Heart left ventricle (tissue), 13 donors: Measurements from ENCODE around the gene C2CD3.

Source experiments
- POLR2A ChIP-seq, 2 donors: fragments of 450-650 bp; IDR thresholded peaks; one replicate each; pipeline ENCODE4 v1.6.1; 2017; ENCODE audit warnings: antibody characterized with exemption in 2 of 2, mild to moderate bottlenecking in 2 of 2, moderate library complexity in 2 of 2
- TF ChIP-seq, protein P1 (sequence below), 12 donors: fragments of 200-600 bp; sonication (generic) in 4 of 12; IDR thresholded peaks; one replicate each; pipeline versions ENCODE4 v1.5.0 to v1.8.0; 2018 to 2022; ENCODE audit warnings: antibody characterized with exemption in 12 of 12, mild to moderate bottlenecking in 5 of 12
- donor health status: ischemic (EF 13 %, LVEDD 7.1; RV severe dilation, severe dysfunction).
- donor health status: DM: no; HTN: yes; CAD: no.
- donor health status: DM: no; HTN: no; CAD: no.
- donor health status: ischemic (EF 25% LVEDD 6.9; RV normal size, moderate dysfunction).
- donor health status: ischemic (EF 25% LVEDD 5.7; RV mildly dilated, moderate dysfunction).
- donor health status: ischemic (EF 35%, LVEDD 5.7; RV mildly dilated, moderate dysfunction).
- donor health status: nonischemic (EF 11% LVEDD 7.7; RV severe dilation, severe dysfunction).
- donor health status: DM: yes; HTN: yes; CAD: no.
- donor health status: PGD.
- donor health status: ischemic (EF 29% LVEDD 5.4; RV normal size, mild dysfunction).
- donor health status: nonischemic (EF 23%, LVEDD 6.1; RV moderate dilation, normal function).

DNA sequence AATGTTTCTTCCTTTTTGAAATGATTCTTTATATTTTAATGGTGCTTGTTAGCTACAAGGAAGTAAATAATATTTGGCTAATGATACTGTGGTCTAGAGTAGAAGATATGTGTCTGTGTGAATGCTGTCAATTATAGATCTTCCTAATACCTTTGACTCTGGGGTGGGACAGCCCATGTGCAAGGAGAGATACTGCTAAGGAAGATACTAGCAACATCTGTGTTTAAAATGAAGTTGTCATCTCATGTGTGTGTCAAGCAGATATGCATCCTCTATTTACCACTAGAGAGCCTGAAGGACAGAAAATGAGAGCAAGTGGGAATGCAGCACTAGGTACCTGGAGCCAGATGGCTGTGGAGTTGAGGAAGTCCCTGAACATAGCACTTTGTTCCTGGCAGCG, 34.4 kb upstream of the C2CD3 start:
- TF ChIP-seq POLR2A (IDR thresholded peaks at IDR 0.05) = no peak
- TF ChIP-seq, protein P1, sequence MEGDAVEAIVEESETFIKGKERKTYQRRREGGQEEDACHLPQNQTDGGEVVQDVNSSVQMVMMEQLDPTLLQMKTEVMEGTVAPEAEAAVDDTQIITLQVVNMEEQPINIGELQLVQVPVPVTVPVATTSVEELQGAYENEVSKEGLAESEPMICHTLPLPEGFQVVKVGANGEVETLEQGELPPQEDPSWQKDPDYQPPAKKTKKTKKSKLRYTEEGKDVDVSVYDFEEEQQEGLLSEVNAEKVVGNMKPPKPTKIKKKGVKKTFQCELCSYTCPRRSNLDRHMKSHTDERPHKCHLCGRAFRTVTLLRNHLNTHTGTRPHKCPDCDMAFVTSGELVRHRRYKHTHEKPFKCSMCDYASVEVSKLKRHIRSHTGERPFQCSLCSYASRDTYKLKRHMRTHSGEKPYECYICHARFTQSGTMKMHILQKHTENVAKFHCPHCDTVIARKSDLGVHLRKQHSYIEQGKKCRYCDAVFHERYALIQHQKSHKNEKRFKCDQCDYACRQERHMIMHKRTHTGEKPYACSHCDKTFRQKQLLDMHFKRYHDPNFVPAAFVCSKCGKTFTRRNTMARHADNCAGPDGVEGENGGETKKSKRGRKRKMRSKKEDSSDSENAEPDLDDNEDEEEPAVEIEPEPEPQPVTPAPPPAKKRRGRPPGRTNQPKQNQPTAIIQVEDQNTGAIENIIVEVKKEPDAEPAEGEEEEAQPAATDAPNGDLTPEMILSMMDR (IDR thresholded peaks at IDR 0.05) = no peak
